SK-N-MC (cell line): ENCODE data around the gene CHD2.

Experiments used
- DNase-seq: peaks from one replicate; pipeline ENCODE4 v3.0.0-alpha.2; 2011; ENCODE audit warnings: low read depth, low spot score
- H3K27ac ChIP-seq: fragments of 200-600 bp; sonication (generic); 2 replicates; pipeline ENCODE4 v1.5.1; 2016; ENCODE audit warnings: mixed run types
- H3K36me3 ChIP-seq: fragments of 200-600 bp; sonication (generic); 2 replicates; pipeline ENCODE4 v1.6.1; 2017; ENCODE audit warnings: antibody characterized with exemption, low read length, mixed read lengths; ENCODE audit not compliant: insufficient read depth
- H3K4me3 ChIP-seq: fragments of 200-600 bp; sonication (generic); 2 replicates; pipeline ENCODE4 v1.5.1; 2016
- H3K9ac ChIP-seq: fragments of 200-600 bp; sonication (generic); 2 replicates; pipeline ENCODE4 v1.8.0; 2017; ENCODE audit warnings: mixed run types, mixed read lengths; ENCODE audit not compliant: insufficient read length
- H3K9me3 ChIP-seq: fragments of 200-600 bp; sonication (generic); 2 replicates; pipeline ENCODE4 v1.6.1; 2017; ENCODE audit warnings: low read depth, mild to moderate bottlenecking, antibody characterized with exemption, low read length, moderate library complexity, mixed read lengths
- EZH2 ChIP-seq: fragments of 200-600 bp; sonication (generic); IDR thresholded peaks from one replicate; pipeline ENCODE4 v1.6.1; 2017; ENCODE audit warnings: antibody characterized with exemption
- FOXP2 ChIP-seq: optimal IDR thresholded peaks from 2 replicates; pipeline ENCODE3; 2011; ENCODE audit warnings: mild to moderate bottlenecking, moderate library complexity; ENCODE audit not compliant: insufficient read depth; ENCODE audit errors: extremely low read length, control extremely low read depth
- POLR2AphosphoS5 ChIP-seq: IDR thresholded peaks from 2 replicates; pipeline ENCODE4 v1.6.1; 2012; ENCODE audit warnings: mild to moderate bottlenecking, low read depth, low read length, borderline replicate concordance

Gene CHD2

GRCh38 chr15:92929002-92929401 lies 28.9 kb downstream of the CHD2 start:
- peaks cover 89% of the 10 kb centered on the region for H3K36me3 ChIP-seq
- H3K9ac ChIP-seq, result no peak overlapping the region
- DNase-seq, result no peak
- H3K4me3 ChIP-seq, result no peak overlapping the region
- peak overlapping the region; percentile 23; the same call in 1 of the 2 replicates for H3K27ac ChIP-seq
- TF ChIP-seq EZH2 (no peak), FOXP2 (no peak)
- no peaks in the 10 kb centered on the region for H3K9me3 ChIP-seq

GRCh38 chr15:92930054-92930621 lies 30.0 kb downstream of the CHD2 start:
- Histone ChIP-seq H3K9me3 (no peaks in the 10 kb centered on the region), H3K36me3 (peaks cover 89% of the 10 kb centered on the region), H3K9ac (no peak overlapping the region), H3K4me3 (no peak overlapping the region), H3K27ac (0 out of 2 replicates have a peak overlapping the region, but pooled peaks have one; percentile 38)
- no peak for TF ChIP-seq POLR2AphosphoS5
- no peak for TF ChIP-seq FOXP2
- TF ChIP-seq EZH2, result no peak
- DNase-seq, result no peak

GRCh38 chr15:92930776-92931175 lies 30.7 kb downstream of the CHD2 start:
- H3K27ac ChIP-seq, result no peak overlapping the region
- H3K9ac ChIP-seq, result no peak overlapping the region
- H3K9me3 ChIP-seq, result no peaks in the 10 kb centered on the region
- TF ChIP-seq POLR2AphosphoS5, result no peak
- no peak for DNase-seq
- no peak overlapping the region for H3K4me3 ChIP-seq
- peaks cover 89% of the 10 kb centered on the region for H3K36me3 ChIP-seq

GRCh38 chr15:92932946-92933649 lies 33.0 kb downstream of the CHD2 start:
- Histone ChIP-seq H3K4me3 (no peak overlapping the region), H3K36me3 (peaks cover 89% of the 10 kb centered on the region), H3K9ac (no peak overlapping the region), H3K9me3 (no peaks in the 10 kb centered on the region), H3K27ac (no peak overlapping the region)
- TF ChIP-seq EZH2 (no peak), POLR2AphosphoS5 (no peak), FOXP2 (no peak)
- no peak for DNase-seq

GRCh38 chr15:92933831-92934230 lies 33.7 kb downstream of the CHD2 start:
- H3K9me3 ChIP-seq, result no peaks in the 10 kb centered on the region
- no peak overlapping the region for H3K4me3 ChIP-seq
- H3K36me3 ChIP-seq, result peaks cover 89% of the 10 kb centered on the region
- no peak for TF ChIP-seq EZH2
- TF ChIP-seq POLR2AphosphoS5, result no peak
- TF ChIP-seq FOXP2, result no peak
- DNase-seq, result no peak
- H3K9ac ChIP-seq, result no peak overlapping the region
- H3K27ac ChIP-seq, result peak overlapping the region; percentile 15; the same call in 1 of the 2 replicates

- TF ChIP-seq POLR2AphosphoS5 (no peak), EZH2 (no peak), FOXP2 (no peak)
- H3K9ac ChIP-seq, result no peak overlapping the region
- DNase-seq, result no peak
- no peak overlapping the region for H3K4me3 ChIP-seq
- H3K9me3 ChIP-seq, result no peaks in the 10 kb centered on the region
- H3K27ac ChIP-seq, result no peak overlapping the region
- peaks cover 90% of the 10 kb centered on the region for H3K36me3 ChIP-seq
These were observed 34.6 kb downstream of the CHD2 start for GRCh38 chr15:92934716-92935115.

- Histone ChIP-seq H3K4me3 (no peak overlapping the region), H3K27ac (no peak overlapping the region), H3K36me3 (peaks cover 86% of the 10 kb centered on the region), H3K9ac (no peak overlapping the region), H3K9me3 (no peaks in the 10 kb centered on the region)
- TF ChIP-seq POLR2AphosphoS5, result no peak
- TF ChIP-seq EZH2, result no peak
- TF ChIP-seq FOXP2, result no peak
- no peak for DNase-seq
These were observed 36.0 kb downstream of the CHD2 start for GRCh38 chr15:92936138-92936537.

GRCh38 chr15:92936693-92937092 lies 36.6 kb downstream of the CHD2 start:
- no peaks in the 10 kb centered on the region for H3K9me3 ChIP-seq
- H3K4me3 ChIP-seq, result no peak overlapping the region
- TF ChIP-seq EZH2 (no peak), FOXP2 (no peak), POLR2AphosphoS5 (no peak)
- no peak overlapping the region for H3K9ac ChIP-seq
- peaks cover 89% of the 10 kb centered on the region for H3K36me3 ChIP-seq
- H3K27ac ChIP-seq, result no peak overlapping the region
- no peak for DNase-seq

- Histone ChIP-seq H3K9me3 (no peaks in the 10 kb centered on the region), H3K4me3 (no peak overlapping the region), H3K9ac (no peak overlapping the region), H3K27ac (no peak overlapping the region), H3K36me3 (peaks cover 96% of the 10 kb centered on the region)
- no peak for DNase-seq
- TF ChIP-seq EZH2 (no peak), FOXP2 (no peak), POLR2AphosphoS5 (no peak)
These were observed 37.8 kb downstream of the CHD2 start for GRCh38 chr15:92937901-92938300.
